GM12873 (cell line): ENCODE measurements around the gene CAST.

Experiments used
- CTCF ChIP-seq: IDR thresholded peaks from 2 replicates; pipeline ENCODE4 v1.5.1; 2012; ENCODE audit warnings: low read depth, mild to moderate bottlenecking, moderate library complexity, low read length, control low read depth; ENCODE audit not compliant: insufficient read depth; ENCODE audit errors: missing control alignments

The CAST gene

GRCh38 chr5:96661855-96662724 is at the start of gene CAST:
TSS of gene CAST (plus strand) at chr5:96662376. CDS start at chr5:96662423, 47 bp downstream.
- TF ChIP-seq CTCF = no peak

- TF ChIP-seq CTCF = peak; percentile 59
Measured at GRCh38 chr5:96614110-96614691, 48.0 kb upstream of the CAST start.

GRCh38 chr5:96615223-96615622 is 47.0 kb upstream of the CAST start:
- TF ChIP-seq CTCF = no peak

GRCh38 chr5:96616801-96617200 is 45.4 kb upstream of the CAST start:
- TF ChIP-seq CTCF = no peak

- TF ChIP-seq CTCF = no peak
Measured at GRCh38 chr5:96619946-96620345, 42.2 kb upstream of the CAST start.

GRCh38 chr5:96624596-96624995 is 37.6 kb upstream of the CAST start:
- TF ChIP-seq CTCF = no peak

GRCh38 chr5:96625365-96625764 is 36.8 kb upstream of the CAST start:
- no peak for TF ChIP-seq CTCF
